GM19351 (cell line): Measurements from ENCODE around the gene HECA.
"Not testable (repeated sequence)": the region's sequence is repeated elsewhere in the genome, so short reads cannot be mapped to it uniquely, and the experiment has no call there.

Source experiments
- ATAC-seq: cut with Tn5 transposase; IDR thresholded peaks from one replicate; pipeline ENCODE4 v1.9.1; 2021; ENCODE audit warnings: mild to moderate bottlenecking, moderate library complexity; ENCODE audit not compliant: unreplicated experiment

Gene HECA, protein sequence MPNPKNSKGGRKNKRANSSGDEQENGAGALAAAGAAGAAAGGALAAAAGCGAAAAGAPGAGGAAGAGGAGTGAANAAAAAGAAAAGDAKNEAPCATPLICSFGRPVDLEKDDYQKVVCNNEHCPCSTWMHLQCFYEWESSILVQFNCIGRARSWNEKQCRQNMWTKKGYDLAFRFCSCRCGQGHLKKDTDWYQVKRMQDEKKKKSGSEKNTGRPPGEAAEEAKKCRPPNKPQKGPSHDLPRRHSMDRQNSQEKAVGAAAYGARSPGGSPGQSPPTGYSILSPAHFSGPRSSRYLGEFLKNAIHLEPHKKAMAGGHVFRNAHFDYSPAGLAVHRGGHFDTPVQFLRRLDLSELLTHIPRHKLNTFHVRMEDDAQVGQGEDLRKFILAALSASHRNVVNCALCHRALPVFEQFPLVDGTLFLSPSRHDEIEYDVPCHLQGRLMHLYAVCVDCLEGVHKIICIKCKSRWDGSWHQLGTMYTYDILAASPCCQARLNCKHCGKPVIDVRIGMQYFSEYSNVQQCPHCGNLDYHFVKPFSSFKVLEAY

DNA sequence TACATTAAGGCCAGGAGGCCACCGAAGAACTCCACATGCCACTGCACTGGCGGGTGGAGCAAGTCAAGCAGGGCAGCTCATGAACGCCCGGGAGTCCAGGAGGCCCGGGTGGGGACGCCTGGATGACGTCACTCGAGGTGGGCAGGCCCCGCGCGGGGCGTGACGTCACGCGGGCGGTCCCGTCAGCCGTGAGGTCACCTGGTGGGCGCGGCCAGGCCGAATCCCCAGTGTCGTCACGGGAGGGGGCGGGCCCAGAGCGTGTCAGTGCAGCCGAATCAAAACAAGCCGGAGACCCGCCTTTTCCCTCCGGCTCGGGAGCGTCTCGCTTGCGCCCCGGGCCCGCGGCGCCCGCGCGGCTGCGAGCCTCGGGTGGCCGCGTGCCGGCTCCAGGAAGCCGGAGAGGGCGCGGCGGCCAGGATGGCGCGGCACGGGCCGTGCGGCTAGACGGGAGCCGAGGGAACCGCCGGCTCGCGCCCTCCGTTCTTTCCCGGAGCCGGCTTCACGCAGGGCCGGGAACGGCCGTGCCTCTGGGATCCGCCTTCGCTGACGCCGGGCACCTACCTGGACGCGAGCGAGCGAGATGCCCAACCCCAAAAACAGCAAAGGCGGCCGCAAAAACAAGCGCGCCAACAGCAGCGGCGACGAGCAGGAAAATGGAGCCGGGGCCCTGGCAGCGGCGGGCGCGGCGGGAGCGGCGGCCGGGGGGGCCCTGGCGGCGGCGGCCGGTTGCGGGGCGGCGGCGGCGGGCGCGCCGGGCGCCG is at the start of gene HECA:
Gene HECA (plus strand): TSS at position 264 of the 761 bp plus-strand sequence. CDS start 317 bp downstream, at position 581.
- ATAC-seq: peak; percentile 83

DNA sequence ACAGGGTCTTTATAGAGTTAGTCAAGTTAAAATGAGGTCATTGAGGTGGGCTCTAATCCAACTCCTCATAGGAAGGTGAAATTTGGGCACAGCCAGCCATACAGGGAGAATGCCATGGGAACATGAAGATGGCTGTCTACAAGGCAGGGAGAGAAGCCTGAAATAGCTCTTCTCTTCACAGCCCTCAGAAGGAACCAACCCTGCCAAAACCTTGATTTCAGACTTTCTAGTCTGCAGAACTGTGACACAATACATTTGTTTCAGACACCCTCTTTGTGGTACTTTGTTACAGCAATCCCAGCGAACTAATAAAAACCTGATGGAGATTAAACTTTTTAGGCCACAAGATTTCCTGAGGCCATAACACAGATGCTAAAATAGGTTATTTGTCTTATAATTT is 43.1 kb upstream of the HECA start:
- no peak for ATAC-seq

DNA sequence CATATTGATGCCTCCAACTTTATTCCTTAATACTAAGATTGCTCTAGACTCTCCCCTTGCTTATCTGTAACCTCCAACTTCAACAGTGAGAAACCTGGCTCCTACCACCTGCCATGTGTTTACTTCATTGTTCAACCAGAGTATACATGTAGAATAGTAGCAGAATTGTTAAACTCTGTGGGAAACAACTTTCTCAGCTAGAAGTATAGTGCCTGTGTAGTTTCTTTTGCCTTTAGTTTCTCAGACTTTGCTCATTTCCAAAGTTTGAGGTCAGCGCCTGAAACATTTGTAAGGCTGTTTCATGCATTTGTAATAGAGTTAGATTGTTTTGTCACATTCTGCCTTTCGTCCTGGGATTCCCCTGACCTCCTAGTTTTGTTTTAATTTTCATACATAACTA is 34.9 kb upstream of the HECA start:
- ATAC-seq: peak; percentile 90

DNA sequence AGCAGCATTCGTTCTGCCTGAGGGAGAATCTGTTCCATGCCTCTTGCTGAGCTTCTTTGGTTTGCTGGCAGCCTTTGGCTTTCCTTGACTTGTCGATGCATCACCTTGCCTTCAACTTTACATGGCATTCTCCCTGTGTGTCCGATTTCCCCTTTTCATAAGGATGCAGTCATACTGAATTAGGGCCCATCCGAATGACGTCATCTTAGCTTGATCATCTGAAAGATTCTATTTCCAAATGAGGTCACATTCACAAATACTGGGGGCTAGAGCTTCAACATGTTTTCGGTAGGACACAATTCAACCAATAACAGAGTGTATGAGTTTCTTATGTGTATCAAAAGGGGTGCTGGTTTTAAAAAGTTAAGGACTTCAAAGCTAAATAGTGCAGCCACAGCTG is 27.8 kb upstream of the HECA start:
- no peak for ATAC-seq

DNA sequence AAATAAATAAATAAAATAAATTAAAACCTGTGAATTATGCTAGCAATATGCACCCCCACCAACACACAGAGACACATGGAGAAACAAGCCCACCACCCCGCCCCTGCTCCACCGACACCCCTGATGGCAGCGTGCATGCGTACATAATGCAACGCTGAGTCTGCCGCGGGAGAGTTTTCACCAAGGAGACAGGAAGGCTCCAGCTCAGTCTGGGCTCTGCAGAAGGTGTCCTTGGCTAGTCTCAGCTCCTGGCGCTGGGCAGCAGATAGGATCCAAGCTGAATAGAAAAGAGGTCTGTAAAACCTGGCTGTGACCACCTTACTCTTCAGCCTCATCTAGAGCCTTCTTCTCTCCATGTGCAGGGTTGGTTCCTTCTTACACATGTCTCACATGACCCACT is 26.5 kb upstream of the HECA start:
- no peak for ATAC-seq

DNA sequence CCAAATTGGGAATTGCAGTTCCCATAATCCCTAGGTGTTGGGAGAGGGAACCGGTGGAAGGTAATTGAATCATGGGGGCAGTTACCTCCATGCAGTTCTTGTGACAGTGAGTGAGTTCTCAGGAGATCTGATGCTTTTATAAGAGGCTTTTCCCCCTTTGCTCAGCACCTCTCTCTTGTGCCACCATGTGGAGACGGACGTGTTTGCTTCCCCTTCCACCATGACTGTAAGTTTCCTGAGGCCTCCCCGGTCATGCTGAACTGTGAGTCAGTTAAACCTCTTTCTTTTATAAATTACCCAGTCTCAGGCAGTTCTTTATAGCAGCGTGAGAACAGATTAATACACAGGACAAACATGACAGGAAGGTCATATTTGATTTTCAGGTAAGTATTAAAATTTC is 25.3 kb upstream of the HECA start:
- peak; percentile 67 for ATAC-seq

DNA sequence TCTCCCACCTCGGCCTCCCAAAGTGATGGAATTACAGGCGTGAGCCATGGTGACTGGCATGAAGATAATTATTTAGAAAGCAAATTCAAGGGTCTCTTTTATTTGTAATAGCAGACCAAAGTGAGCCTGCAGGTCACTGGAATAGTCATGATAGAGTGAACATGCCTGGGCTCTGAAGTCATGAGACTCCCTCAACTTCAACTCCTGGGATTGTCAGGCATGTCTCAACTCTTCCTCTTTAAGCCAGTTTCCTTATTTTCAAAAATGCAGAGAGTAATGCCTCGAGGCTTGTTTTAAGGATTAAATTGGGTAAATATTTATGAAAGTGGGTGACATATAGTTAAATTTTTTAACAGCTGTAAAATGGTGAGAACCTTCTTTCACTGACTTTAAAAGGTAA is 22.7 kb upstream of the HECA start:
- ATAC-seq: no peak

DNA sequence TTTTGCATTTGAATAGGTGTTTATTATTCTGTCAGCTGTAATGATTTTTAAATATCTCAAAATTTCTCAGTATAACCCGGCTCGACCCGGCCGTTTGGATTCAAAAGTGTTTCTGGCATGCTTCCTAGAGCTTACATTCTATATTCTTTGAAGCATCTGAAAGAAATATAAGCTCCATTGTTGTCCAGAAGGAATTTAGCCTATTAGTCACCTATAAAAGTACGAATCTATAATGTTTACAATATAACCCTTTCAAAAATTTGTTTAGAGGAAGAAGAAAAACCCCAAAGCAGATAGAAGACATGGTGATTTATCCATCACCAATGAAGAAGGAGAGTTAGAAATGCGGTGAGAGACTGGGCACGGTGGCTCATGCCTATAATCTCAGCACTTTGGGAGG is 22.3 kb upstream of the HECA start:
- ATAC-seq: no peak

DNA sequence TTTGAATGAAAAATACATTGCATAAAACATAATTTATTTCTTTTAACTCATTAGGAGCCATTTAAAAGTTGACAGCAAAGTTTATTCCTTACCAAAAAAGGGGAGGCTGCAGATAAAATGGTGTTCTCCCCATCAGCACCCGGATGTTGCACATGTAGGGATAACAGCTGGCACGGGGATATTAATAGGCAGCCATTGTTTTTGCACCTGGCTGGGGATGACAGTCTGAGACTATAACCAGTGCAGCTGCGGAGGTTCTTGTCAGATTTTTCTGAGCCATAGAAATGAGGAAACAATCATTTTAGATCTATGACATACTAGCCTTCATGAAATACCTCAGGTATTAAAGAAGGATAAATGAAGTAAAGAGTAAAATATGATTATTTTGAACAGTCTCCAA is 20.1 kb upstream of the HECA start:
- no peak for ATAC-seq

DNA sequence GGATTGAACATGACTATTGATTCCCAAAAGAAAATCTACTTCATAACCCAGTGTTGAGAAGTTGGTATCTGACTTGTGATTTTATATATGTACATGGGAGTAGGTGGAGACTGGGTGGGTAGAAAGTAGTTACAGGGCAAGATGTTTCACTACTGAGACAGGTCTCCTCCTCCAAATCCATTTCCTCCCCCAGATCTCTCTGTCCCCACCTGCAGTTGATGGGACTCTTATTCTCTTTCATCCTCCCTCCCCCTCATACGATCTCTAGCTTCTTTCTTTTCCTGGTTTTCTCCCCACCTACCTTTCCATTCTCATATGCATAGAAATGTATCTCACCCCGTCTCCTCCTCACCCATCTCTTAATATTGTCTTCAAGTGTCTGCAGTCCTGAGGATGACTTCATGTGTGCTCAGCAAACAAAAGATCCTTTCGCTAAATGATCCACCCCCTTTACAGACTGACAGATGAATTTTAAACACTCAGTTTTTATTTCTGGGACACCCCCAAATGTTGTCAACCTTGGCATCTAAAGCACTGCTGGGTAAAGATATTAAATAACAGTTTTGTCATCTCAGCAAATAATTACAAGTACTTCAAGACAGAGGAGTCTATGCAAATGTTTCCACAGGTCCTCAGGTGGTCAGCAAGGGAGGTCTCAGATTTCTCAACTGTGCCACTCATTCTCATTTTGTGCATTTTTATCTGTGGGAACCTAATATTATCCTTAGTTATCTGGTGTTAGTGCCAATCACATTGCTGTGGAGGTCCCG is 18.7 kb upstream of the HECA start:
- ATAC-seq: no peak

DNA sequence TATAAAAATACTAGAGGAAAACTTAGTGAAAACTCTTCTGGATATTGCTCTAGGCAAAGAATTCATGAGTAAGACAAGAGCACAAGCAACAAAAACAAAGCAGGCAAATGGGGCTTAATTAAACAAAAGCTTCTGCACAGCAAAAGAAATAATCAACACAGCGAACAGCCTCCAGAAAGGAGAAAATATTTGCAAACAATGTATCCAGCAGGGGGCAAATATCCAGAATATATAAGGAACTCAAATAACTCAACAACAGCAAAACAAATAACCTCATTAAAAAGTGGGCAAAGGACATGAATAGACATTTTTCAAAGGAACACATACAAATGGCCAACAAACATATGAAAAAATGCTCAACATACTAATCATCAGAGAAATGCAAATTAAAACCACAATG is 17.1 kb upstream of the HECA start:
- no peak for ATAC-seq

DNA sequence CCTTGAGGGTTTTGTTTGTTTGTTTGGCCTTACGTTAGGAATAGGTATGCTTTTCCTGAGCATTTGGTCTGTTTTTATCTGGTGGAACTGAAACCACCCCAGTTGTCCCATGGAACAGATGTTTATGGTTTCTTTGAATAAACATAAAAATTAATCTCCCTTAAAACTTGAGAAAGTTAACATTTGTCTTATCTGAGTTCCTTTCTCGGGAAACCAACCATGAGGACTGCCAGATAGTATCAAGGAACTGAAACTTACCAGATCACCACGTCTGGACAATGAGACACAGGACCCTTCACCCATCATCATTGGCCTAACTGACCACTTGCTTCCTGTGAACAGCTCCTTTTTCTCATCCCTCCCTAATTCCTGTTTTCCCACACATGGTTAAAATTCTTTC is 15.3 kb upstream of the HECA start:
- ATAC-seq: no peak

DNA sequence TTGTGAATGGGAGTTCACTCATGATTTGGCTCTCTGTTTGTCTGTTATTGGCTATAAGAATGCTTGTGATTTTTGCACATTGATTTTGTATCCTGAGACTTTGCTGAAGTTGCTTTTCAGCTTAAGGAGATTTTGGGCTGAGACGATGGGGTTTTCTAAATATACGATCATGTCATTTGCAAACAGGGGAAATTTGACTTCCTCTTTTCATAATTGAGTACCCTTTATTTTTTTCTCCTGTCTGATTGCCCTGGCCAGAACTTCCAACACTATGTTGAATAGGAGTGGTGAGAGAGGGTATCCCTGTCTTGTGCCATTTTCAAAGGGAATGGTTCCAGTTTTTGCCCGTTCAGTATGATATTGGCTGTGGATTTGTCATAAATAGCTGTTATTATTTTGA is 12.1 kb upstream of the HECA start:
- not testable (repeated sequence) for ATAC-seq

DNA sequence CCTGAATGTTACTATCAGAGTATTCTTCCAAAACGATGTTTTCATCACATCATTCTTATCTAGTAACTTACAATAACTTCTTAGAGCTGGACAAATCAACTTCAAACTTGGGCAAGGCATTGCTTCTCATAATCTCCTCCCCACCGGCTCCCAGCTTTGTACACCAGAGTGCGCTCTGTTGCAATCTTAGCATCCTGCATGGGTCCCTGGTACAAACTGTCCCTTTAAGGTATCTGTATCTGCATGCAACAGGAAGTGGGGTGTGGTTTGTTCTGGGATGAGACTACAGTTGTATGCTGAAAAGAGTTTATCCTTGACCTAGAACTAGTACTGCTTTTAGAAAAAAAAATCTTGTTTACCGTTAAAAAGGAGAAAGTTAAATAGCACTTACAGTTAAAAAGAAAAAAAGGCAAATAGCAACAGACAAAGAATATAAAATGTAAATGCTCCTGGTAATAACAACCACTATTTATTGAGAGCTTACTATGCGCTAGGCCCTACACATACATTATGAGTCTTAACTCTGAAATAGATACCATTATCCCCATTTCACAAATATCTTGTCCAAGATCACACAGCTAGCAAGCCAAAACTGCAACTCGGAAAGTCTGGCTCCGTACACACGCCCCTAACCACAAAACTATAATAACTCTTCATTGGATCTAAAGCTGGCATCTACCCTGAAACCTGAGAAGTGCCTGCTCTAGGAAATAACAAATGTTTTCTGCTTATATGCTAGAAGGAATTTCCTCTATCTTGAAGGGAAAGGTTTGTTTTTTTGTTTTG is 9.8 kb upstream of the HECA start:
- ATAC-seq: peak; percentile 100

DNA sequence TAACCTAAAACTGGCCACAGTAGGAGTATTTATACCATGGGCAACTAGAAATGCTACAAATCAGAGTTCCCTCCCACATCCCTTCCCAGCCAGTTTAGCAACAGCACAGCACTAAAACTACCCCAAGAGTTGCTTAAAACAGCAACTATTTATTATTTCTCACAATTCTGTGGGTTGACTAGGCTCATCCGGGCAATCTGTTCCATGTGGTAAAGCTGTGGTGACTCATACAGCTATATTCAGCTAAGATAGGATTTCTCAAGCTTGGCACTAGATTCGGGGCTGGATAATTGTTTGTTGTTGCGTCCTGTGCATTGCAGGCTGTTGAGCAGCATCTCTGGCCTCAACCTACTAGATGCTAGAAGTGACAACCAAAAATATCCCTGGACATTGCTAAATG is 8.6 kb upstream of the HECA start:
- no peak for ATAC-seq

DNA sequence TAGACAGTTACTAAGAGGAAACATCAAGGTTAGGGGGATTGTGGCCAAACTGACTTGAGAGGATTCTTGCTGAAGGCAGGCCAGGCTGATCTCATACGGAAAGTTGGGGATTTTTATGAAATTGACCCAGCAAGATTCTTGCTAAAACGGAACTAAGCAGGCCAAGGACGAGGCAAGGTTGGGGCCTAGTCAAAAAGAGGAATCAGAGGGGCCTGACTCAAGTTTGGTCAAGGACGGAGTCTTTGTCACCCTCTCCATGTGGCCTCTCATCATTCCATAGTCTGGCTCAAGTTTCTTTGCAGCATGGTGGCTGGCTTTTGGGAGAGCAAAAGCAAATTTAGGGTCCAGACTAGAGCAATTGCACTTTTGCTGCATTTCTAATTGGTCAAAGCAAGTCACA is 7.9 kb upstream of the HECA start:
- no peak for ATAC-seq

DNA sequence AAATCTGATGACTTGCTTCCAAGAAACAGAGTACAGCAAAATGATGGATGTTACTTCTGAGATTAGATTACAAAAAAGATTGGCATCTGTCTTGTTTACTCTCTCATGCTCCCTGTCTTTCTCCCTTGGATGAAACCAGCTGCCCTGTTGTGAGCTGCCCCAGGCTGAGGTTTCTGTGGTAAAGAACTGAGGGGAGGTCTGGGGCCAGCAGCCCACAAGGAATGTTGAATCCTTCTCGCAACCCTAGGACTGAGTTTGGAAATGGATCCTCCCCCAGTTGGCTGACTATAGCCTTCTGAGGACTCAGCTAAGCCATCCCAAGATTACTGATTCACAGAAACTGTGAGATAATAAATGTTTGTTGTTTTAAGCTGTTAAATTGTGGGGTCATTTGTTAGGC is 5.6 kb upstream of the HECA start:
- no peak for ATAC-seq

DNA sequence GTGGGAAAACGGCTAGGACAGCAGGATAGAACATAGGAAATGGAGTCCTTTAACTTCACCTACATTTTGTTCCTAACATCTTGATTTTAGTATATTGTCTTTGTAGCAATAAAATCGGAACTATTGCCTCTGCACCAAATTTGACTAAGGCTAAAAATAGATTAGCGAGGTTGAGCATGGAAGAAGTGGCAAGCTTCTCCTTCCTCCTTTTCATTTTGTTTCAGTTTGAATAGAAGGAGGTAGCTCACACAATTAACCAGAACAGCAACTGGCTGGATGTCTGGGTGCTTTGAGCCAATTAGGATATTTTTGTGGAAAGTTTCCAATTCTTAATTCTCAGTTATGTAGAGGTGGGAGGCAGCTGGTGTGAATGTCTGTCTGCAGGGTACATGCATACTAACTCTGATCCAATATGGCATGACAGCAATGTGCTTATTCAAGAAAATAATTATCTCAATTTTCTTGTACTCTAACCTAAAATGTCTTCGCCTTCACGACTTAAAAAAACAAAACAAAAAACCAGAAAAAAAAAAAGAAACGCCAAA is 3.1 kb upstream of the HECA start:
- no peak for ATAC-seq

DNA sequence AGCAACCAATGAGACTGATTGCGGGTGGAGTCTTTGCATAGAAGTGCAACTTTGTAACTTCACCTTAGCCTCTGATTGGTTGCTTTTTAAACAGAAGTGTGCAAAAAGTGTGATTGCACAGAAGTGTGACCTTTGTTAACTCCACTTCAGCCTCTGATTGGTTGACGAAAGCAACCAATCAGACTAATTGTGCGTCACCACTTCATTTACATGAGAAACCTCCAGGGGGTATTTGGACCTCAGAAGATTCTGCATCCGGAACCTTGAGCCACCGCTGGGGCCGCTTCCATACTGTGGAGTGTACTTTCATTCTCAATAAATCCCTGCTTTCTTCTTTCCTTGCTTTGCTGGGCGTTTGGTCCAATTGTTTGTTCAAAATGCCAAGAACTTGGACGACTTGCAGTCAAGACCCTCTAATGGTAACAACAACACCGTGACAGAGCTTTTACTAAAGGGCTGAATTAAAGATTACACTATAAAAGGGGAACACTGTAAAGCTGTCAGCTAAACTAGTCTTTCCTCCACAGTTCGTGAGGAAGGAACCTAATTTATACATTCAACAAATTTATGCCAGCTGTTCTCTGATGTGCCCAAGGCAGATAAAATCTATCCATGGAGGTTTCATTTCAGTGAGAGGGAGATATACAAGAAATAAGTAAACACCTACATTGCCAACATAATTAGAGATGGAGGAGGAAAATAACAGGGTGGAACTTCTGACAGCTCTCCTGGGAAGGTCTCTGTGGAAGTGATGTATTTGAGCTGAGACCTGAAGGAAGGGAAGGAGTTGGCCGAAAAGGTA is 1.4 kb upstream of the HECA start:
- no peak for ATAC-seq

DNA sequence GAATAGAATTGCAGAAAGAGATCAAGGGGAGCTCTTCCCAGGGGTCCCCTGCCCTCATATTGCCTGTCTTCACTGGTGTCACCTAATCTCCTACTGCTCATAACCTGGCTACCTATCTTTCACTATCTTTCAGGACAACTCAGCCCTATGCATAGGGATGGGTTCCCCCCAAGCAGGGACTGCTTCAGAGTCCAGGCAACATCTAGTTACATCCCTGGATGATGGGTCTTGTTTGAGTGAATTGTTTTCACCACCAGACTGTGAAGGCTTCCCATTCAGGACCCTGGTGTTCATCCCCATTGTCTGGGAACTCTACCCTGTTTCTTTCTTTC is 850 bp upstream of the HECA start:
- ATAC-seq: no peak
